H1 (cell line): ENCODE results near the gene DIPK1B. TPM values are rescaled to one million over a fixed set of nuclear protein-coding genes. Genes with fewer than 3 reads are reported as not detected.

ENCODE experiments used
- ASH2L ChIP-seq: fragments of 200-600, 300-600 bp; sonication (generic); IDR thresholded peaks from one replicate; pipeline ENCODE4 v1.7.1; 2017; ENCODE audit warnings: low read length
- CBX5 ChIP-seq: fragments of 300-800, 300-1000 bp; sonication (generic); IDR thresholded peaks from 2 replicates; pipeline ENCODE4 v1.7.1; 2016; ENCODE audit warnings: antibody characterized with exemption, low read length, low read depth
- CHD1 ChIP-seq: IDR thresholded peaks from 2 replicates; pipeline ENCODE4 v1.6.1; 2012; ENCODE audit warnings: low read depth, low read length, improper control_type of control experiment
- CREB1 ChIP-seq: IDR thresholded peaks from 2 replicates; pipeline ENCODE4 v1.6.1; 2012; ENCODE audit warnings: inconsistent platforms
- JUN ChIP-seq: IDR thresholded peaks from 2 replicates; pipeline ENCODE4 v1.6.1; 2011; ENCODE audit warnings: low read depth, mild to moderate bottlenecking, improper control_type of control experiment, low read length
- JUND ChIP-seq: IDR thresholded peaks from 2 replicates; pipeline ENCODE4 v1.6.1; 2011; ENCODE audit warnings: mild to moderate bottlenecking, improper control_type of control experiment, low read length
- KDM1A ChIP-seq: fragments of 200-600, 300-600 bp; sonication (generic); IDR thresholded peaks from 2 replicates; pipeline ENCODE4 v1.7.1; 2016; ENCODE audit warnings: mild to moderate bottlenecking, low read length, borderline replicate concordance
- KDM4A ChIP-seq: IDR thresholded peaks from one replicate; pipeline ENCODE4 v1.7.1; 2012; ENCODE audit warnings: low read depth, mild to moderate bottlenecking, moderate library complexity, low read length, inconsistent platforms; ENCODE audit not compliant: severe bottlenecking
- MAFK ChIP-seq: IDR thresholded peaks from 2 replicates; pipeline ENCODE4 v1.6.1; 2012; ENCODE audit warnings: low read depth, mild to moderate bottlenecking, improper control_type of control experiment, low read length
- MAX ChIP-seq: IDR thresholded peaks from 2 replicates; pipeline ENCODE4 v1.6.1; 2012; ENCODE audit warnings: inconsistent platforms
- NRF1 ChIP-seq: IDR thresholded peaks from 2 replicates; pipeline ENCODE4 v1.6.1; 2011; ENCODE audit warnings: mild to moderate bottlenecking, low read depth, low read length, improper control_type of control experiment
- POLR2AphosphoS5 ChIP-seq: IDR thresholded peaks from 2 replicates; pipeline ENCODE4 v1.6.1; 2011; ENCODE audit warnings: low read depth, low read length
- RAD21 ChIP-seq, 2 experiments: IDR thresholded peaks in 1 of 2; conservative IDR thresholded peaks in 1 of 2; 2 replicates each; pipeline ENCODE4 v1.6.1; 2011; ENCODE audit warnings: low read depth in 2 of 2, low read length in 2 of 2, improper control_type of control experiment in 1 of 2, inconsistent platforms in 1 of 2, mild to moderate bottlenecking in 1 of 2, moderate library complexity in 1 of 2
- RFX5 ChIP-seq: IDR thresholded peaks from 2 replicates; pipeline ENCODE4 v1.6.1; 2011; ENCODE audit warnings: low read depth, low read length, improper control_type of control experiment, borderline replicate concordance
- SAP30 ChIP-seq: fragments of 300-600 bp; sonication (generic); IDR thresholded peaks from 2 replicates; pipeline ENCODE4 v1.7.1; 2012; ENCODE audit warnings: low read length, moderate library complexity, mild to moderate bottlenecking, inconsistent platforms; ENCODE audit not compliant: insufficient read depth, insufficient replicate concordance
- SIRT6 ChIP-seq: IDR thresholded peaks from one replicate; pipeline ENCODE4 v1.7.1; 2012; ENCODE audit warnings: low read length, inconsistent platforms
- SP2 ChIP-seq: IDR thresholded peaks from 2 replicates; pipeline ENCODE4 v1.6.1; 2012; ENCODE audit warnings: mild to moderate bottlenecking, low read length, inconsistent platforms
- SP4 ChIP-seq: IDR thresholded peaks from 2 replicates; pipeline ENCODE4 v1.6.1; 2012; ENCODE audit warnings: low read length, inconsistent platforms
- SRF ChIP-seq: IDR thresholded peaks from 2 replicates; pipeline ENCODE4 v1.6.1; 2011; ENCODE audit warnings: mild to moderate bottlenecking, low read depth, low read length, moderate library complexity
- TAF7 ChIP-seq: optimal IDR thresholded peaks from 2 replicates; pipeline ENCODE3; 2011; ENCODE audit warnings: low read depth, mild to moderate bottlenecking, inconsistent platforms, low read length, moderate library complexity, borderline replicate concordance
- TCF12 ChIP-seq: IDR thresholded peaks from 2 replicates; pipeline ENCODE4 v1.6.1; 2011; ENCODE audit warnings: low read depth, mild to moderate bottlenecking, low read length
- TEAD4 ChIP-seq: IDR thresholded peaks from 2 replicates; pipeline ENCODE4 v1.6.1; 2012; ENCODE audit warnings: low read depth, low read length, inconsistent platforms, mixed read lengths
- ZNF274 ChIP-seq: IDR thresholded peaks from 2 replicates; pipeline ENCODE4 v1.7.0; 2012; ENCODE audit warnings: low read length, borderline replicate concordance; ENCODE audit errors: extremely low read depth
- polyA plus RNA-seq, 7 experiments: library from polyadenylated mRNA; depleted of rRNA in 3 of 7; stranded (reverse) in 5 of 7; unstranded in 2 of 7; fragments of >200 nt in 5 of 7; fragments of 200-250 nt in 2 of 7; gene quantifications; 1 replicate in 5 of 7; 2 replicates in 1 of 7; 4 replicates in 1 of 7; pipeline versions ENCODE4 v1.2.1 to v1.2.3, GENCODE V29; 2011 to 2013; ENCODE audit warnings: missing spikeins in 2 of 7, mixed read lengths in 2 of 7
- total RNA-seq: library from RNA; stranded (reverse); fragmentation: NEBNext Ultra II Directional; extraction: Animal tissue kit (Norgen Biotek cat#: 25700); gene quantifications from 2 replicates; pipeline ENCODE4 v1.2.1, GENCODE V29; 2021

DIPK1B gene
- total and polyA plus RNA-seq, 2 of the 8 experiments (the other 6 are each of a cell fraction or from before 2014, with no cell fraction given), result 32.3 to 64.8 TPM

DNA sequence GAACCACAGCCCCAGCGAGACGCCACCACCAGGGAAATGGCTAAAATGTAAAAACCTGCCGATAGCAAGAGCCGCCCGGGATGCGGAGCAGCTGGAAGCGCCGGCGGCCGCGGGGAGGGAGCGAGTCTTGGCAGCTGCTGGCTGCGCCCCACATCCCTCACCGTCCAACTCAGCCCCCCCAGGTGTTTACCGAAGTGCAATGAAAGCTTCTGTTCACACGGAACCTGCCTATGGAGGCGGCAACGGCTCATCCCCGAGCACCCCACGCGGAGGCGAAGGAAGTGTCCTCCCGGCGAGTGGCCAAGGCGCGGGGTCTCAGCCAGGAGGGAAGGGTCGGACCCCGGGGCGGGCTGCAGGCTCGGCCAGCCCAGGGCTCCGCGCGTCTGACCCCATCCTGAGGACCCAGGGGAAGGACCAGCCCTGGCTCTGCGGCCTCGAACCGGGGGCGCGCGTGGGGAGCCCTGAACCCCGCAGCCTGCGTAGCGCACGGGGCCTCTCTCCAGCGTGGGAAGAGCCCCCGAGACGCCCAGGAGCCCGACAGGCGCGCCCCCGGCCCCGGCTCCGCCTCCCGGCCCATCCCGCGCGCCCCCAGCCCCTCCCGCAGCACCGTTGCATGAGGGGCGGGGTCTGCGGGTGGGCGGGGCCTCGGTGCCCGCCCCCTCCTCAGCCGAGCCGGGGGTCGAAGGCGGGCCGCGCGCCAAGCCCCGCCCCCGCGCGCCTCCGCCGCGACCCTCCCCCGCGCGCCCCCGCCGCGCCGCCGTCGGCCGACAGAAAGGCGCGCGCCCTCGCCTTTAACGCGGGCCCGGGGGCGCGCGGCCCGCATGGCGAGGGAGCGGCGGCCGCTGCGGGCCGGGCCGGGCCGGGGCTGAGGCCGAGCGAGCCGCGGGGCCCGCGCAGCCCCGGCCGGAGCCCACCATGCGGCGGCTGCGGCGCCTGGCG, at the start of gene DIPK1B (continued):
- TF ChIP-seq SAP30, result no peak
- no peak for TF ChIP-seq JUND
- TF ChIP-seq JUN, result no peak
- no peak for TF ChIP-seq TCF12
- TF ChIP-seq RFX5, result no peak
- no peak for TF ChIP-seq CREB1
- TF ChIP-seq NRF1, result no peak
- no peak for TF ChIP-seq TEAD4
- TF ChIP-seq SIRT6, result no peak
- no peak for TF ChIP-seq ZNF274
- TF ChIP-seq POLR2AphosphoS5, result no peak
- TF ChIP-seq TAF7, result no peak
- peak; percentile 87 for TF ChIP-seq KDM4A
- no peak for TF ChIP-seq MAX
- TF ChIP-seq MAFK, result no peak
- TF ChIP-seq CHD1, result no peak
- TF ChIP-seq KDM1A, result no peak
- no peak for TF ChIP-seq SRF
- TF ChIP-seq CBX5, result no peak
- TF ChIP-seq RAD21 (IDR thresholded peaks at IDR 0.05 in 1 of 2, conservative IDR thresholded peaks at IDR 0.05 in 1 of 2; ENCODE audit: low read depth in 2 of 2, low read length in 2 of 2), result no peak
- TF ChIP-seq ASH2L, result peak; percentile 73
- TF ChIP-seq SP4, result peak; percentile 71; the same call in 1 of the 2 replicates
- no peak for TF ChIP-seq SP2
